Trophoblast cell (in vitro differentiated cells and primary cell): ENCODE results near the gene CLASP1.

Experiments used
- DNase-seq, 2 donors: peaks; one replicate each; pipeline ENCODE4 v3.0.0-alpha.2; 2016
- H2AFZ ChIP-seq: 2 replicates; pipeline ENCODE4 v1.6.1; 2013; ENCODE audit warnings: low read length, moderate library complexity, mild to moderate bottlenecking; ENCODE audit not compliant: insufficient read depth, poor library complexity
- H2AK5ac ChIP-seq: 2 replicates; pipeline ENCODE4 v1.6.1; 2013; ENCODE audit warnings: mild to moderate bottlenecking, low read length
- H2BK120ac ChIP-seq: 2 replicates; pipeline ENCODE4 v1.6.1; 2013; ENCODE audit warnings: low read length, mild to moderate bottlenecking, moderate library complexity; ENCODE audit not compliant: insufficient read depth, poor library complexity
- H2BK12ac ChIP-seq: 2 replicates; pipeline ENCODE4 v1.6.1; 2013; ENCODE audit warnings: mild to moderate bottlenecking, low read length, moderate library complexity
- H2BK5ac ChIP-seq: 2 replicates; pipeline ENCODE4 v1.6.1; 2013; ENCODE audit warnings: low read length, low read depth, moderate library complexity, mild to moderate bottlenecking; ENCODE audit not compliant: poor library complexity
- H3K14ac ChIP-seq: 2 replicates; pipeline ENCODE4 v1.6.1; 2013; ENCODE audit warnings: mild to moderate bottlenecking, low read length
- H3K18ac ChIP-seq: 2 replicates; pipeline ENCODE4 v1.6.1; 2013; ENCODE audit warnings: mild to moderate bottlenecking, low read length
- H3K23ac ChIP-seq: 2 replicates; pipeline ENCODE4 v1.6.1; 2013; ENCODE audit warnings: low read length
- H3K27ac ChIP-seq: 2 replicates; pipeline ENCODE4 v1.5.1; 2013; ENCODE audit warnings: low read depth, mild to moderate bottlenecking, inconsistent platforms, low read length, moderate library complexity
- H3K27me3 ChIP-seq: 2 replicates; pipeline ENCODE4 v1.6.1; 2013; ENCODE audit warnings: inconsistent platforms, mild to moderate bottlenecking, low read length, moderate library complexity; ENCODE audit not compliant: insufficient read depth
- H3K36me3 ChIP-seq, 2 experiments: 1 replicate in 1 of 2; 2 replicates in 1 of 2; pipeline ENCODE4 v1.6.1; 2013; ENCODE audit warnings: low read length in 2 of 2, mild to moderate bottlenecking in 2 of 2, moderate library complexity in 1 of 2; ENCODE audit not compliant: insufficient read depth in 2 of 2, control insufficient read depth in 1 of 2
- H3K4ac ChIP-seq: 2 replicates; pipeline ENCODE4 v1.6.1; 2013; ENCODE audit warnings: low read depth, mild to moderate bottlenecking, low read length, moderate library complexity
- H3K4me1 ChIP-seq, 2 experiments: 1 replicate in 1 of 2; 2 replicates in 1 of 2; pipeline ENCODE4 v1.6.1; 2013; ENCODE audit warnings: low read length in 2 of 2, mild to moderate bottlenecking in 2 of 2, moderate library complexity in 1 of 2; ENCODE audit not compliant: insufficient read depth in 2 of 2, control insufficient read depth in 1 of 2
- H3K4me2 ChIP-seq: 2 replicates; pipeline ENCODE4 v1.6.1; 2013; ENCODE audit warnings: inconsistent platforms, mild to moderate bottlenecking, low read length, moderate library complexity
- H3K4me3 ChIP-seq: 2 replicates; pipeline ENCODE4 v1.5.1; 2013; ENCODE audit warnings: mild to moderate bottlenecking, low read depth, low read length, inconsistent platforms
- H3K79me1 ChIP-seq: one replicate; pipeline ENCODE4 v1.6.1; 2013; ENCODE audit warnings: low read length
- H3K79me2 ChIP-seq: 2 replicates; pipeline ENCODE4 v1.6.1; 2013; ENCODE audit warnings: low read length, mild to moderate bottlenecking; ENCODE audit not compliant: control insufficient read depth, insufficient read depth, poor library complexity
- H3K9ac ChIP-seq: 2 replicates; pipeline ENCODE4 v1.6.1; 2013; ENCODE audit warnings: mild to moderate bottlenecking, low read length
- H3K9me3 ChIP-seq: 2 replicates; pipeline ENCODE4 v1.6.1; 2013; ENCODE audit warnings: low read depth, mild to moderate bottlenecking, control low read depth, inconsistent platforms, low read length; ENCODE audit not compliant: insufficient read depth
- H4K12ac ChIP-seq: 2 replicates; pipeline ENCODE4 v1.6.1; 2013; ENCODE audit warnings: low read depth, mild to moderate bottlenecking, low read length, moderate library complexity
- H4K8ac ChIP-seq: 2 replicates; pipeline ENCODE4 v1.6.1; 2013; ENCODE audit warnings: low read depth, mild to moderate bottlenecking, low read length, moderate library complexity
- H4K91ac ChIP-seq: one replicate; pipeline ENCODE4 v1.6.1; 2013; ENCODE audit warnings: low read depth, mild to moderate bottlenecking, low read length, moderate library complexity
- WGBS: extraction: QIAGEN DNeasy Blood & Tissue Kit; methylation state at CpG from one replicate; pipeline ENCODE4 v1.1.7; 2013; ENCODE audit warnings: missing lambda C conversion rate; ENCODE audit not compliant: insufficient read length, insufficient coverage; ENCODE audit errors: extremely low coverage; 5-methylcytosine and 5-hydroxymethylcytosine counted together

Gene CLASP1

DNA sequence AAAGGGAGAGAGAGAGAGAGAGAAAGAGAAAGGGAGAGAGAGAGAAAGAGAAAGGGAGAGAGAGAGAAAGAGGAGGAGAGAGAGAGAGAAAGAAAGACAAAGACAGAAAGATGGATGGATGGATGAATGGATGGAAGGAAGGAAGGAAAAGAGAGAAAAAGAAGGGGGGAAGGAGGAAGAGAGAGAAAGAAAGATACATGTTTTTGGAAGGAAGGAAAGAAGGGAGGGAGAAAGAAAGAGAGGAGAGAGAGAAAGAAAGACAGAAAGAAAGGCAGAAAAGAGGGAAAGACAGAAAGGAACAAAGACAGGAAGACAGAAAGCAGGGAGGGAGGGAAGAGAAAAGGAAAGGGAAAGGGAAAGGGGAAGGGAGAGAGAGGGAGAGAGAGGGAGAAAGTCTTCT, 67.0 kb downstream of the CLASP1 start:
- H4K8ac ChIP-seq = no peak overlapping the region
- no peak overlapping the region for H3K14ac ChIP-seq
- H2BK5ac ChIP-seq = no peak overlapping the region
- no peak overlapping the region for H3K18ac ChIP-seq
- no peak overlapping the region for H3K4me2 ChIP-seq
- H2BK12ac ChIP-seq = no peak overlapping the region
- H4K12ac ChIP-seq = no peak overlapping the region
- no peak overlapping the region for H4K91ac ChIP-seq
- H3K79me2 ChIP-seq = no peaks in the 10 kb centered on the region
- DNase-seq = no peak
- H3K27ac ChIP-seq = no peak overlapping the region
- H3K79me1 ChIP-seq = no peaks in the 10 kb centered on the region
- no peak overlapping the region for H3K4me3 ChIP-seq
- no peaks in the 10 kb centered on the region for H3K27me3 ChIP-seq
- H3K4ac ChIP-seq = no peak overlapping the region
- no peaks in the 10 kb centered on the region for H3K4me1 ChIP-seq
- H2AK5ac ChIP-seq = no peak overlapping the region
- no peaks in the 10 kb centered on the region for H3K36me3 ChIP-seq
- H3K9me3 ChIP-seq = no peaks in the 10 kb centered on the region
- no peak overlapping the region for H3K23ac ChIP-seq
- H2AFZ ChIP-seq = no peak overlapping the region
- H3K9ac ChIP-seq = no peak overlapping the region
- no peak overlapping the region for H2BK120ac ChIP-seq

DNA sequence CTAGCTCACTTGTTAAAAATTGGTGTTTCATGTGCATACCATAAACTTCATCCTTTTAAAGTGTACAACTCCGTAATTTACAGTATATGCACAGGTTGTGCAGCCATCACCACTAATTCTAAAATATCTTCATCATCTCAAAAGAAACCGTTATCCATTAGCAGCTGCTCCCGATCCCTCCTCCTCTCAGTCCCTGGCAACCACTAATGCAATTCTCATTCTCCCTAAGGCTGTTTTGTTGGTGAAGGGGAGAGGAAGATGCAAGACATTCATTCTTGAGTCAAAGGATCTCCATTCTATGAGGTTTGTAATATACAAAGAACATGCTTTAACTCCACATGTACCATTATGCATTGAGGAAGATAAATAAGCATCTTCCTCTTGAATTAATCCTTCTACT, 70.0 kb downstream of the CLASP1 start:
- H3K79me2 ChIP-seq = no peaks in the 10 kb centered on the region
- H2BK12ac ChIP-seq = no peak overlapping the region
- H4K12ac ChIP-seq = no peak overlapping the region
- no peak overlapping the region for H2AFZ ChIP-seq
- H3K36me3 ChIP-seq = no peaks in the 10 kb centered on the region
- no peak overlapping the region for H2AK5ac ChIP-seq
- H3K79me1 ChIP-seq = no peaks in the 10 kb centered on the region
- no peak overlapping the region for H3K23ac ChIP-seq
- no peak overlapping the region for H3K4ac ChIP-seq
- no peak overlapping the region for H3K4me2 ChIP-seq
- no peak for DNase-seq
- H3K27me3 ChIP-seq = no peaks in the 10 kb centered on the region
- H3K4me1 ChIP-seq = no peaks in the 10 kb centered on the region
- WGBS = no CpG with 5 or more reads among the region's 3 CpGs
- no peak overlapping the region for H2BK120ac ChIP-seq
- H3K18ac ChIP-seq = no peak overlapping the region
- H3K9ac ChIP-seq = no peak overlapping the region
- no peak overlapping the region for H3K27ac ChIP-seq
- no peak overlapping the region for H4K8ac ChIP-seq
- H3K14ac ChIP-seq = no peak overlapping the region
- H3K4me3 ChIP-seq = no peak overlapping the region
- H4K91ac ChIP-seq = no peak overlapping the region
- no peak overlapping the region for H2BK5ac ChIP-seq
- H3K9me3 ChIP-seq = no peaks in the 10 kb centered on the region

DNA sequence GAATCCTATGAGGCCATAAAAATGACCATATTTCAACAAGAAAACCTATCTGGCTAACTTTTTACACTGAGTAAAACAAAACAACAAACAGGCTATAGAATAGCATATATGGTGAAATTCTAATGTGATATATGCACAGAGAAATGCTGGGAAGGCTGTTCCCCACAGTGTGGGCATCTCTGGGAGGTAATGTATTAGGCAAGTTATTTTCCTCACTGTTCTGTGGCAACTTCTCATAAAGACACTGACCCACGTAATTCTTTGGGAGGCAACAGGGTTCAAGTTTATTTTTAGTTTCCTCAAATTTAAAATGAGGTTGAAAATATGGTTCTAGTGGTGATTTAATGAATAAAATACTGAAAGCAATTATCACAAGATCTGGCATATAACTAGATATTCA, 71.9 kb downstream of the CLASP1 start:
- H3K4ac ChIP-seq = no peak overlapping the region
- H3K36me3 ChIP-seq = no peaks in the 10 kb centered on the region
- no peak overlapping the region for H4K8ac ChIP-seq
- H3K23ac ChIP-seq = no peak overlapping the region
- no peak overlapping the region for H4K12ac ChIP-seq
- DNase-seq = no peak
- H2BK5ac ChIP-seq = no peak overlapping the region
- no peak overlapping the region for H3K14ac ChIP-seq
- H3K4me1 ChIP-seq = no peaks in the 10 kb centered on the region
- H2AFZ ChIP-seq = no peak overlapping the region
- no peak overlapping the region for H3K18ac ChIP-seq
- H3K27me3 ChIP-seq = no peaks in the 10 kb centered on the region
- no CpG with 5 or more reads among the region's 1 CpG for WGBS
- H2AK5ac ChIP-seq = no peak overlapping the region
- H2BK12ac ChIP-seq = no peak overlapping the region
- H3K79me1 ChIP-seq = no peaks in the 10 kb centered on the region
- H2BK120ac ChIP-seq = no peak overlapping the region
- H3K4me3 ChIP-seq = no peak overlapping the region
- H3K79me2 ChIP-seq = no peaks in the 10 kb centered on the region
- no peaks in the 10 kb centered on the region for H3K9me3 ChIP-seq
- H3K4me2 ChIP-seq = no peak overlapping the region
- H3K27ac ChIP-seq = no peak overlapping the region
- H4K91ac ChIP-seq = no peak overlapping the region
- no peak overlapping the region for H3K9ac ChIP-seq

DNA sequence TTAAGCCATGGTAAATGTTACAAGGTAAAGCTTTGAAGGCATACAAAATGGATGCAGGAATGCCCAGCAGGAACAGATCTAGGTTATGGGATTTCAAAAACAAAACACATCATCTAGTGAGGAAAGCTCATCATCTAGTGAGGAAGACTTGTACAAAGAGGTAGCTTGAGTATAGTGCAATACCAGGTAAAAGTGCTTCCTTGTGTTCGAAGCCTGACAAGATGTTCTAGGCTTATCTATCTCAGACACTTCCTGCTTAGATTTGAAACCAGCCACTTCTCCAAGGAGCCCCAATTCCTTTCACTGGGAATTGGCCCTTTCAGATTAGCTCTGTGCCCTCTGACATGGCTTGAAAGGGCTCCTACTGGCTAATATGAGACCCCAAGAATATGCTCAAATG, 73.0 kb downstream of the CLASP1 start:
- Histone ChIP-seq H3K23ac (no peak overlapping the region), H3K4ac (no peak overlapping the region), H3K79me2 (no peaks in the 10 kb centered on the region), H2AK5ac (no peak overlapping the region), H3K27ac (no peak overlapping the region), H2BK120ac (no peak overlapping the region), H3K18ac (no peak overlapping the region), H3K14ac (no peak overlapping the region), H3K4me1 (no peaks in the 10 kb centered on the region), H3K9ac (no peak overlapping the region), H3K4me3 (no peak overlapping the region), H4K8ac (no peak overlapping the region), H3K4me2 (no peak overlapping the region), H2AFZ (no peak overlapping the region), H3K9me3 (no peaks in the 10 kb centered on the region), H2BK12ac (no peak overlapping the region), H3K36me3 (no peaks in the 10 kb centered on the region), H3K79me1 (no peaks in the 10 kb centered on the region), H3K27me3 (no peaks in the 10 kb centered on the region), H2BK5ac (no peak overlapping the region), H4K12ac (no peak overlapping the region), H4K91ac (no peak overlapping the region)
- WGBS = no CpG with 5 or more reads among the region's 1 CpG
- no peak for DNase-seq

- Histone ChIP-seq H4K8ac (no peak overlapping the region), H4K12ac (no peak overlapping the region), H2AK5ac (no peak overlapping the region), H2AFZ (no peak overlapping the region), H3K4me2 (no peak overlapping the region), H3K4me3 (no peak overlapping the region), H3K23ac (no peak overlapping the region), H3K79me2 (no peaks in the 10 kb centered on the region), H3K4ac (no peak overlapping the region), H3K4me1 (no peaks in the 10 kb centered on the region), H3K14ac (no peak overlapping the region), H3K36me3 (no peaks in the 10 kb centered on the region), H4K91ac (no peak overlapping the region), H3K27ac (no peak overlapping the region), H2BK120ac (no peak overlapping the region), H3K27me3 (no peaks in the 10 kb centered on the region), H2BK12ac (no peak overlapping the region), H3K79me1 (no peaks in the 10 kb centered on the region), H2BK5ac (no peak overlapping the region), H3K9ac (no peak overlapping the region), H3K9me3 (no peaks in the 10 kb centered on the region), H3K18ac (no peak overlapping the region)
- DNase-seq = no peak
- no CpG with 5 or more reads among the region's 3 CpGs for WGBS
Measured at GRCh38 chr2:121575800-121576199, 73.5 kb downstream of the CLASP1 start.
